ENCODE data around the gene C1QTNF2.

GRCh38 chr5:160297776-160298175 is 72.7 kb downstream of the C1QTNF2 start:
- no peak for TF ChIP-seq CTCF (conservative IDR thresholded peaks at IDR 0.05)
- TF ChIP-seq EZH2 (IDR thresholded peaks at IDR 0.05; ENCODE audit: low read depth), result no peak
